HUES48 (cell line): ENCODE data around the gene PCIF1.
"Not testable (repeated sequence)": the region's sequence is repeated elsewhere in the genome, so short reads cannot be mapped to it uniquely, and the experiment has no call there.

Experiments used
- H3K27ac ChIP-seq: one replicate; pipeline ENCODE4 v1.7.0; 2013; ENCODE audit warnings: low read depth, low read length, inconsistent platforms
- H3K27me3 ChIP-seq: 2 replicates; pipeline ENCODE4 v1.6.1; 2013; ENCODE audit warnings: mild to moderate bottlenecking, low read length; ENCODE audit not compliant: control insufficient read depth, insufficient read depth
- H3K36me3 ChIP-seq: 2 replicates; pipeline ENCODE4 v1.6.1; 2013; ENCODE audit warnings: low read length; ENCODE audit not compliant: control insufficient read depth, insufficient read depth
- H3K4me1 ChIP-seq: 2 replicates; pipeline ENCODE4 v1.6.1; 2013; ENCODE audit warnings: mild to moderate bottlenecking, low read length; ENCODE audit not compliant: control insufficient read depth, insufficient read depth
- H3K4me3 ChIP-seq: 2 replicates; pipeline ENCODE4 v1.5.1; 2013; ENCODE audit warnings: mild to moderate bottlenecking, low read depth, low read length
- H3K9ac ChIP-seq: 2 replicates; pipeline ENCODE4 v1.6.1; 2013; ENCODE audit warnings: mild to moderate bottlenecking, low read depth, low read length, moderate library complexity
- H3K9me3 ChIP-seq: 2 replicates; pipeline ENCODE4 v1.6.1; 2013; ENCODE audit warnings: low read length; ENCODE audit not compliant: control insufficient read depth, insufficient read depth

Gene PCIF1

DNA sequence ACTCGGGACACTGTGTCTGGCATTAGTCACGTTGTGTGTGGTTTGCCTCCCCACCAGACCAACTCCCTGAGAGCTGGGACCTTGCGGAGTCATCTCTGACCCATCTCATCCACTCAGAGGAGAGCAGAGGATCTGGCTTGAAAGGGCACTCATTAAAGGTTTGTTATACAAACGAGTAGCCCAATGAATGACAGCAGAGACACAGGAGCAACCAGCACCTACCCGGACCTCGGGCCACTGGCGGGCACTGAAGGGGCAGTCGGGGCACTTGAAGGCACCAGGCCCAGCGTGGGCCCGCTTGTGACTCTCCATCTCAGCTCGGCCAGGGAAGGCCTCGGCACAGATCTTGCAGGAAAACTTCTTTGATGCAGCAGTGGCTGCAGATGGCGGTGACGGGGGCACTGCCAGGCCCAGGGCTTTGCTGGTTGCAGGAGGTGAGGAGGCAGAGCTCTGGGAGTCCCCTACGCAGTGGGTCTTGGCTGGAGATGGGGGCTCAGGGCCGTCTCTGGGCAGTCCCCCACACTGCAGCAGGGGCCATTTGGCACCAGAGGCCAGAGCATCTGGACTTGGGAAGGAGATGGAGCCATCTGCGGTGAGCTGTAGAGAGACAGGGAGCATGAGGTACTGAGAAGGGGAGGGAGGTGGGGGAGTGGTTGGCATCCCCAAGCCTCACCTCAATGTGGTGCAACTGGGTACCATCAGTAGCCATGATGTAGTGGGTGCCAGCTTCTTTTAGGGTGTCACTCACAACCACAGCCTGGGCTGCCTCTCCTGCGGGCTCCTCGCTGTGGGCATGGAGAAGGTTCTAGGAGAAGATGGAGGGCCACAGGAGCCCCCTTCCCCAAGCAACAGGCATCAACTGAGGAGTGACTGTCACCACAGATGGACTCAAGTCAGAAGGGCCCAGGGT is 17.7 kb downstream of the PCIF1 start:
- Histone ChIP-seq H3K27ac (no peak overlapping the region), H3K9me3 (no peaks in the 10 kb centered on the region), H3K4me3 (no peak overlapping the region), H3K36me3 (peaks cover 67% of the 10 kb centered on the region), H3K27me3 (no peaks in the 10 kb centered on the region), H3K9ac (no peak overlapping the region), H3K4me1 (no peaks in the 10 kb centered on the region)

DNA sequence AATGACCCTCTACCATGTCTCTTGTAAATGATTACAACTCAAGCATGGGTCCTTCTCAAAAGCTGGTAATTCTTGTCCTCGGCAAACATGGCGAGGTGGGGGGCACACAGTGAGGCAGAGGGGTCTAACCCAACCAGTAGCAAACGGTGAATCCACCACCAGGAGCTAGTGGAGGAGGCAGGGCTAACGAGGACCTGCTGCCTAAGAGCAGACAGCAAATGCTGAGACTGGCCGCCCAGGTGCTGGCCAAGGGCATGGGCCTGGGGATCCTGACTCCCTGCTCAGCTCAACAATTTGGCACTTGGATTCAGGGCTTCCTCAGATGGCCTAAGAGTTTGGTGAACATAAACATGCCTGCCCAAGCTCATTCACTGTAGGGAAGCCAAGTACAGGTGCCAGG is 18.4 kb downstream of the PCIF1 start:
- Histone ChIP-seq H3K9me3 (no peaks in the 10 kb centered on the region), H3K36me3 (peaks cover 67% of the 10 kb centered on the region)

DNA sequence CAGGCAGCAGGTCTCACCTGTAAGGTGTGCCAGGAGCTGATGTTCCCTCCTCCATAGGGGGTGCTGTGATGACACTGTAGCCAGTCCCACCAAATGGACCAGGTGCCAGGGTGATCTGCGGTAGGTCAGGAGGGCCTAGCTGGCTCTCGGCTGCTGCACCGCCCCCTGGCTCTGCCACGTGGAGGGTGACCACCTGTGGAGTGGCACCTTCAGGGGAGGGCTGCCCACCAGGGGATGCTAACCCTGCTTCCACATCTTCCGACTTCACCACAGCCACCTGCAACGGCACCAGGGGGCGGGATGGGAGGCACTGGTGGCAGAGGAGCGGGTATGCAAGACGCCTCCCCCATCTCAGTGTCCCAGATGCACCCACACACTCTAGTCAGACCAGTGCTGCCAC is 19.2 kb downstream of the PCIF1 start:
- Histone ChIP-seq H3K9me3 (no peaks in the 10 kb centered on the region), H3K27ac (no peak overlapping the region), H3K4me1 (no peaks in the 10 kb centered on the region), H3K27me3 (no peaks in the 10 kb centered on the region), H3K36me3 (peaks cover 66% of the 10 kb centered on the region), H3K9ac (no peak overlapping the region), H3K4me3 (no peak overlapping the region)

More for the DNA sequence above, 18.4 kb downstream of the PCIF1 start:
- no peaks in the 10 kb centered on the region for H3K4me1 ChIP-seq
- no peak overlapping the region for H3K9ac ChIP-seq
- no peaks in the 10 kb centered on the region for H3K27me3 ChIP-seq
- H3K27ac ChIP-seq = no peak overlapping the region
- H3K4me3 ChIP-seq = no peak overlapping the region

DNA sequence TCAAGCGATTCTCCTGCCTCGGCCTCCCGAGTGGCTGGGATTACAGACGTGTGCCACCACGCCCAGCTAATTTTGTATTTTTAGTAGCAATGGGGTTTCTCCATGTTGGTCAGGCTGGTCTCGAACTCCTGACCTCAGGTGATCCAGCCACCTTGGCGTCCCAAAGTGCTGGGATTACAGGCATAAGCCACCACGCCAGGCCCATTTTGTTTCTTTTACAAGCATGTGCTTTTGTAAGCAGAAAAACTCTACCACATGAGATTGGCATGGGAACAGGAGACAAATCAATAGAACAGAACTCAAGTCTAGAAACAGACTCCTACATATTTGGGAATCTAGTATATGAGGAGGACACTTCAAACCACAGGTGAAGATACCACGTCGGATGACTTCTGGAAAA is 21.8 kb downstream of the PCIF1 start:
- not testable (repeated sequence) for H3K9ac ChIP-seq, H3K27ac ChIP-seq, H3K4me1 ChIP-seq, H3K27me3 ChIP-seq, H3K4me3 ChIP-seq, H3K9me3 ChIP-seq
- peaks cover 70% of the 10 kb centered on the region for H3K36me3 ChIP-seq

DNA sequence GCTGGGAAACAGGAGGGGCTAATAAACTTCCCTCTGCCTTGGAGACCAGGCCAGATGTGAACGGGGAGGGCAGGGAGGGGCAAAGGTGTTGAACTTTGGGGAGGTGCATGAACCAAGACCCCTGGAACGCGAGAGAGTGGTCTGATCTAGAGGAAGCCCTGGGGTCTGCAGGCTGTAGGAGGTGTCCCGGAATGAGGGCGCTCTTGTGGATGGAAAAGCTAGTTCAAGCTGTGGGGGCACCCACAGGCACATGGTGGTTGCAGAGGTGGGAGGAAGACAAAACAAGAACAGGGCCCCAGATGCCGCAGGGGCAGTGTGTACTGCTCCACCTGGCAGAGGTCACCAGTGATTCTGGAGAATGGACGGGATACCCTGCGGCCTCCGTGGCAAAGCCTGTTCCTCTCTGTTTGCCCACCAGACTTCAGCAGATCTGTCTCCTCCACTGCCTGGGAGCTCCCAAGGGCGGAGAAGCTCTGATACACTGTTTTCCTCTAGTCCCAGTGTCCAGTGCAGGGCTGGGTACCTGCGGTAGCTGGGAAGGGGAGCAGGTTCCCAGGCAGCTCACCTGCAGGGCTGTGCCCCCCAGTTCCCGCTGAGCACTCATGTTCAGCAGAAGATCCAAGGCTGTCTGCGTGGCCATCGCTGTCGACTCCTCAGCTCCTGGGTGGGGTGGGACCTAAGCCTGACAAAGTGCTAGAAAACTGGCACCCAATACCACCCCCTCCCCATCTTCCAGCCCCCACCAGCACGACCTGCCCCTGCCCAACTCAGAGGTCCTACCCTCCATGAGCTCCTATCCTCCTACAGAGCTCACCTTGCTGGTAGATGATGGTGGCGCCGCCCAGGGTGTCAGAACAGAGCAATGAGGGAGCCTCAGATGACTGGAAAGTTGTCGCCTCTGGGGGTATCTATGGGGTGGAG is 22.8 kb downstream of the PCIF1 start:
- H3K27ac ChIP-seq = no peak overlapping the region
- no peak overlapping the region for H3K4me3 ChIP-seq
- H3K4me1 ChIP-seq = no peaks in the 10 kb centered on the region
- H3K9ac ChIP-seq = no peak overlapping the region
- no peaks in the 10 kb centered on the region for H3K9me3 ChIP-seq
- peaks cover 70% of the 10 kb centered on the region for H3K36me3 ChIP-seq
- H3K27me3 ChIP-seq = no peaks in the 10 kb centered on the region

DNA sequence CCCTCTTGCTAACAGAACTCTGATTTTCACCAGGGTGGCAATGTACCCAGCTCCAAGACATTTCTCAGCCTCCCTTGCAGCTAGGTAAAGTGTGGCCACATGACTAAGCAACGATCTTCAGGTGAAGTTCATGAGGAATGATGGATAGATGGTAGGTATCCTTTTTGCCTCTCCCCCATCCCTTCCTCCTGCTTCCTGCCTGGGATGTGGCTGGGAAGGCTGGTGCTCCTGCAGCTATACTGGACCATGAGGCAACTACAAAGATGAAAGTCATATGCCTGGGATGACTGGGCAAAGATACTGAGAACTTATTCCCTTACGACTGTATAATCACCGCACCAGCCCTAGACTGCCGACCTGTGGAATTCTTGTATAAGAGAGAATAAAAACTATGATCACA is 24.1 kb downstream of the PCIF1 start:
- Histone ChIP-seq H3K9ac (no peak overlapping the region), H3K27me3 (no peaks in the 10 kb centered on the region), H3K27ac (no peak overlapping the region), H3K36me3 (peaks cover 68% of the 10 kb centered on the region), H3K9me3 (no peaks in the 10 kb centered on the region), H3K4me1 (no peaks in the 10 kb centered on the region), H3K4me3 (no peak overlapping the region)

DNA sequence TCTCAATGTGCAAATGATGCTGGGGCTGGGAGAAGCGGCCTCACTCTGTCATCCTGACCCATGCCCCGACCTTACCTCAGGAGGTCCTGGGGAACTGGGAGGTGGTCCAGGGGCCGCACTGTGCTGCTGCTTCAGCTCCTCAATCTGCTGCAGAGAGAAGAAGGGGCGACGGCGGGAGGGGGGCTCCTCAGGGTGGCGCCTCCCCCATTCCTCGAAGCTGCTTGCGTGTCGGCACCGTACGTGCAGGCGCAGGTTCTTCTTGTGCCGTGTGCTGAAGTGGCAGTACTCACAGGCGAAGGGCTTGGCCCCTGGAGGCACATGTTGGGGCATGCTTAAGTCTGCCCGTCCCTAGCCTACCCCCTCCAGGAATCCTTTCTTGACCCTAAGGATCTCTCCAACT is 24.6 kb downstream of the PCIF1 start:
- peaks cover 73% of the 10 kb centered on the region for H3K36me3 ChIP-seq

DNA sequence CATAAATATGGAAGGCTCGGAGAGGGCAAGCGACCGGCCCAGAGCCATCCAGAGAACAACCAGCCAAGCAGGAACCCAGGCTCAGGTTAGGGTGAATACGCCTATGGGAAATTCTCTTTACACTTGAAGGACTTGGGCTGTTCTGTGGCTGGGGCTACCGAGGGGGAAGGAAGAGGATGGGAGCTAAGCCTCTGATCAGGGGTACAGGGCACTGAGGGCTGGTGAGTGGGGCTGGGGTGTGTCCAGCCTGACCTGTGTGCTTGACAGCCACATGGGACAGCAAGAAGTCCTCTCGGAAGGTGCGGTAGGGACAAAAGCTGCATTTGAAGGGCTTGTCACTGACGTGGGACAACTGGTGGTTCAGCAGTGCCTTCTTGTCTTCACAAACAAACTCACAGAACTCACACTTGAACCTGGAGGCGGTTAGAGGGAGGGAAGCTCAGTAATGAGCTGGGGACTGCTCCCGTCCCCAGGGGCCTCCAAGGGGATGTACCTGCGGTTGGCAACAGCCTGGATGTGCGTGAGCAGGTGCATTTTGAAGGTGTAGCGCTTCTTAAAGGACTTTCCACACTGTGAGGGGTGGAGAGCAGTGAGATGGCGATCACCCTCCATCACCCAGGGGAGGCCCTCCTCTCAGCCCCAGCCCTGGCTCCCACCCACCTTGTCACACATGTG is 25.6 kb downstream of the PCIF1 start:
- Histone ChIP-seq H3K4me3 (no peak overlapping the region), H3K9ac (no peak overlapping the region), H3K4me1 (no peaks in the 10 kb centered on the region), H3K27me3 (no peaks in the 10 kb centered on the region), H3K9me3 (no peaks in the 10 kb centered on the region), H3K36me3 (peaks cover 82% of the 10 kb centered on the region), H3K27ac (no peak overlapping the region)

More for the DNA sequence above, 24.6 kb downstream of the PCIF1 start:
- Histone ChIP-seq H3K27me3 (no peaks in the 10 kb centered on the region), H3K9me3 (no peaks in the 10 kb centered on the region), H3K4me1 (no peaks in the 10 kb centered on the region), H3K4me3 (no peak overlapping the region), H3K9ac (no peak overlapping the region), H3K27ac (no peak overlapping the region)

DNA sequence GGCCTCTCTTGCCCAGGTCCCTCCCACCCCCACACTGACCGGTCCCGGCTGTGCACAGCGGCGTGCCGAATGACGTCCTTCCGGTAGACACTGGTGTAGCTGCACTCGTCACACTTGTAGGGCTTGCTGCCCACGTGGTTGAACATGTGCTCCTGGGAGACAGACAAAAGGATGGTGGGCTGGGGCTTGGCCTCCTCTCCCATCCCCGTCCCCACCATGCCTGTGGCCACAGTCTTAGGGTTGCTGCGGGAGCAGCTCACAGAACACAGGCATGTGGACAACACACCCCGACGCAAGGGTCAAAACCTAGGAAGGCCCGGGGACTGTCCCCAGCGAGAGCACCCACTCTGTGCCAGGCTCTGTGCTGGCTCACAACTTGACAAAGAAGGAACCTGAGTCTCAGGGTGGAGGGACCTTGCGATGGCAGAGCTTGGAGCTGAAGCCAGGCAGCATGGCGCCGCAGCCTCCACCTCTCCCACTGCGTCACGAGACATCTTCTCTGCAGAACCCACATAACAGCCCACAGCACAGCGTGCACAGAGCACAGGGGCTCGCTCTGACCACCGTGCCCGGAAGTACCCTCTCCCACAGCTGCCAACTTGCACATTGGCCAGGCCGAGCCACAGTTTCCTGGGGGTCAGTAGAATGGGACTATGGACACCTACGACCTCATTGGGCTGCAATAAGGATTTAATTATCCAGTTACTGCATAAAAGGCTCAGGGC is 27.7 kb downstream of the PCIF1 start:
- Histone ChIP-seq H3K4me3 (no peak overlapping the region), H3K4me1 (no peaks in the 10 kb centered on the region), H3K9ac (no peak overlapping the region), H3K36me3 (peaks cover 91% of the 10 kb centered on the region), H3K27me3 (no peaks in the 10 kb centered on the region), H3K27ac (no peak overlapping the region), H3K9me3 (no peaks in the 10 kb centered on the region)
